ENCODE results near the gene FIGN. TPM values are rescaled to one million over a fixed set of nuclear protein-coding genes. Genes with fewer than 3 reads are reported as not detected.

Gene FIGN
- total and polyA plus RNA-seq, 2 of the 13 experiments (the other 11 are each of a cell fraction or from before 2014, with no cell fraction given), result 6.6 to 6.7 TPM

GRCh38 chr2:163735685-163736432 is at the start of gene FIGN (continued):
- TF ChIP-seq ZFP37 (CRISPR knock-in tag; IDR thresholded peaks at IDR 0.05; ENCODE audit: borderline replicate concordance), result peak; percentile 24; the same call in 1 of the 2 replicates
- no peak for TF ChIP-seq MZF1 (CRISPR knock-in tag; IDR thresholded peaks at IDR 0.05; ENCODE audit: borderline replicate concordance)
- no peak for TF ChIP-seq KLF12 (CRISPR knock-in tag; IDR thresholded peaks at IDR 0.05; ENCODE audit: borderline replicate concordance)
- TF ChIP-seq SMC3 (IDR thresholded peaks at IDR 0.05; ENCODE audit: low read length), result no peak
- TF ChIP-seq ZFP62 (CRISPR knock-in tag; IDR thresholded peaks at IDR 0.05), result no peak
- no peak for TF ChIP-seq ZGPAT (CRISPR knock-in tag; IDR thresholded peaks at IDR 0.05)
- no peak for TF ChIP-seq KAT2B (IDR thresholded peaks at IDR 0.05; ENCODE audit: borderline replicate concordance, low read depth, low read length)
- TF ChIP-seq ZNF337 (CRISPR knock-in tag; IDR thresholded peaks at IDR 0.05; ENCODE audit: borderline replicate concordance, low read depth), result no peak
- no peak for TF ChIP-seq POLR2AphosphoS2 (IDR thresholded peaks at IDR 0.05; ENCODE audit: low read depth, low read length)
- peak; percentile 87 to 90 for TF ChIP-seq POLR2A (IDR thresholded peaks at IDR 0.05; ENCODE audit: insufficient read depth in 1 of 2, low read depth in 2 of 2, low read length in 2 of 2)
- no peak for TF ChIP-seq CREM (IDR thresholded peaks at IDR 0.05)
- no peak for TF ChIP-seq CREM (CRISPR knock-in tag; IDR thresholded peaks at IDR 0.05)
- TF ChIP-seq, protein P1, sequence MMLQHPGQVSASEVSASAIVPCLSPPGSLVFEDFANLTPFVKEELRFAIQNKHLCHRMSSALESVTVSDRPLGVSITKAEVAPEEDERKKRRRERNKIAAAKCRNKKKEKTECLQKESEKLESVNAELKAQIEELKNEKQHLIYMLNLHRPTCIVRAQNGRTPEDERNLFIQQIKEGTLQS (CRISPR knock-in tag; IDR thresholded peaks at IDR 0.05), result no peak
- peak; percentile 64 for TF ChIP-seq GATAD1 (CRISPR knock-in tag; IDR thresholded peaks at IDR 0.05)
- TF ChIP-seq SP140L (CRISPR knock-in tag; IDR thresholded peaks at IDR 0.05; ENCODE audit: borderline replicate concordance), result no peak
- TF ChIP-seq UBTF (CRISPR knock-in tag; IDR thresholded peaks at IDR 0.05), result peak; percentile 47; the same call in 1 of the 2 replicates
- peak; percentile 69; the same call in 1 of the 2 replicates for TF ChIP-seq TBX2 (CRISPR knock-in tag; IDR thresholded peaks at IDR 0.05; ENCODE audit: borderline replicate concordance)
- TF ChIP-seq TAF1 (CRISPR knock-in tag; IDR thresholded peaks at IDR 0.05), result peak; percentile 81
- TF ChIP-seq, protein P2, sequence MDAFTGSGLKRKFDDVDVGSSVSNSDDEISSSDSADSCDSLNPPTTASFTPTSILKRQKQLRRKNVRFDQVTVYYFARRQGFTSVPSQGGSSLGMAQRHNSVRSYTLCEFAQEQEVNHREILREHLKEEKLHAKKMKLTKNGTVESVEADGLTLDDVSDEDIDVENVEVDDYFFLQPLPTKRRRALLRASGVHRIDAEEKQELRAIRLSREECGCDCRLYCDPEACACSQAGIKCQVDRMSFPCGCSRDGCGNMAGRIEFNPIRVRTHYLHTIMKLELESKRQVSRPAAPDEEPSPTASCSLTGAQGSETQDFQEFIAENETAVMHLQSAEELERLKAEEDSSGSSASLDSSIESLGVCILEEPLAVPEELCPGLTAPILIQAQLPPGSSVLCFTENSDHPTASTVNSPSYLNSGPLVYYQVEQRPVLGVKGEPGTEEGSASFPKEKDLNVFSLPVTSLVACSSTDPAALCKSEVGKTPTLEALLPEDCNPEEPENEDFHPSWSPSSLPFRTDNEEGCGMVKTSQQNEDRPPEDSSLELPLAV (CRISPR knock-in tag; conservative IDR thresholded peaks at IDR 0.05; ENCODE audit: low read depth), result no peak
- no peak; the same call in 1 of the 2 replicates for TF ChIP-seq ARID2 (CRISPR knock-in tag; IDR thresholded peaks at IDR 0.05; ENCODE audit: borderline replicate concordance)
- TF ChIP-seq, protein P3, sequence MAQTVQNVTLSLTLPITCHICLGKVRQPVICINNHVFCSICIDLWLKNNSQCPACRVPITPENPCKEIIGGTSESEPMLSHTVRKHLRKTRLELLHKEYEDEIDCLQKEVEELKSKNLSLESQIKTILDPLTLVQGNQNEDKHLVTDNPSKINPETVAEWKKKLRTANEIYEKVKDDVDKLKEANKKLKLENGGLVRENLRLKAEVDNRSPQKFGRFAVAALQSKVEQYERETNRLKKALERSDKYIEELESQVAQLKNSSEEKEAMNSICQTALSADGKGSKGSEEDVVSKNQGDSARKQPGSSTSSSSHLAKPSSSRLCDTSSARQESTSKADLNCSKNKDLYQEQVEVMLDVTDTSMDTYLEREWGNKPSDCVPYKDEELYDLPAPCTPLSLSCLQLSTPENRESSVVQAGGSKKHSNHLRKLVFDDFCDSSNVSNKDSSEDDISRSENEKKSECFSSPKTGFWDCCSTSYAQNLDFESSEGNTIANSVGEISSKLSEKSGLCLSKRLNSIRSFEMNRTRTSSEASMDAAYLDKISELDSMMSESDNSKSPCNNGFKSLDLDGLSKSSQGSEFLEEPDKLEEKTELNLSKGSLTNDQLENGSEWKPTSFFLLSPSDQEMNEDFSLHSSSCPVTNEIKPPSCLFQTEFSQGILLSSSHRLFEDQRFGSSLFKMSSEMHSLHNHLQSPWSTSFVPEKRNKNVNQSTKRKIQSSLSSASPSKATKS (CRISPR knock-in tag; IDR thresholded peaks at IDR 0.05), result no peak
- TF ChIP-seq MATR3 (CRISPR knock-in tag; IDR thresholded peaks at IDR 0.05), result no peak
- no peak for TF ChIP-seq NR3C1 (CRISPR knock-in tag; IDR thresholded peaks at IDR 0.05)
- TF ChIP-seq ATAD3A (CRISPR knock-in tag; IDR thresholded peaks at IDR 0.05), result no peak

Measured in HepG2 (cell line).